Measurements from ENCODE around the gene SLC44A2. TPM values are rescaled to one million over a fixed set of nuclear protein-coding genes. Genes with fewer than 3 reads are reported as not detected.
"Not testable (repeated sequence)": the region's sequence is repeated elsewhere in the genome, so short reads cannot be mapped to it uniquely, and the experiment has no call there.

SLC44A2 gene
- total RNA-seq, 1 experiment from 2014 or later = 1.6 TPM

DNA sequence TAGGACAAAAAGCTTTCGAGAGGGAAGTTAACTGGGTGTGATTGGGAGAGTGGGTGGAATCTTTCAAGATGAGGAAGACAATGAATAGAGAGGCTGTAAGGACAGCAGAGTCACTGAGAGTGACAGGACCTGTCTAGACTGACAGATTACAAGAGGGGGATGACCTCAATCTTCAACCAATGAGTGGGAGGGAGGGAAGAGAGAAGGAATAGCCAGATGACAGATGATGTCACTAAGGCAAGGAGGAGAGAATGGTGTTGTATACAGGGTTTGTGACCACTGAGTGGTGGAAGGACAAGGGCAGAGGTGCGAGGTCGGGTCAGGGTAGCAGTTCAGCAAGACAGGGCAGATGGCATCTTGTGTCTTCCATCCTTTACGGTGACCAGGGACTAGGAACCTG is 23.0 kb downstream of the SLC44A2 start:
- DNase-seq (ENCODE audit: low read depth) = no peak

DNA sequence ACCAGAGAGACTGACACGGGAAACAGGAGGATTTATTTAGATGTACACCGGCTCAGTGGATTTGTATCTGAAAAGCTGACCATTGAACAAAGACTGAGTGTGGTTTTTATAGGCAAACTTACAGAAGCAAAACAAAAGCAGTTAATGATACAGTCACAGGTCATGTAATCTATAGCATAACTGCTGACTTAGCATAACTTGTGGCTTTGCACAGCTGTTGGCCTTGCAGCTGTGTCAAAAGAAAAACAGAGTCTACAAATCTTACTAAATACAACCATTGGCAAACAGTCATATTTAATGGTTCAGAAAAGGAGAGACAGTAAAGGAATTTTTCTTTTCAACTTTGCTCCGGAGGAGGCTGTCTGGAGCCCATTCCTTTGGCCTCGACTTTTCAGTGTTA is 26.5 kb downstream of the SLC44A2 start:
- no peak for DNase-seq (ENCODE audit: low read depth)

DNA sequence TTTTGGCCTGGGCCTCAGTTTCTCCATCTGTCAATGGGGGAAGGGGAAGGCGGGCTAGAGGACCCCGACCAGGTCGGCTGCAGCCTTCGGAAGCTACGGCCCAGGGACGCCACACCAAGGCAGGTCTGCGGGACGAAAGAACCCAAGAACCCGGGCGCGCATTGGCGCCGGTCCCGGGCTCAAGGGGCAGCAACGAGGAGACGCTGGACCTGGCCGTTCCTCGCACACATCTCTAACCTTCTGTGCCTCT is 28.1 kb downstream of the SLC44A2 start:
- DNase-seq (ENCODE audit: low read depth) = no peak

DNA sequence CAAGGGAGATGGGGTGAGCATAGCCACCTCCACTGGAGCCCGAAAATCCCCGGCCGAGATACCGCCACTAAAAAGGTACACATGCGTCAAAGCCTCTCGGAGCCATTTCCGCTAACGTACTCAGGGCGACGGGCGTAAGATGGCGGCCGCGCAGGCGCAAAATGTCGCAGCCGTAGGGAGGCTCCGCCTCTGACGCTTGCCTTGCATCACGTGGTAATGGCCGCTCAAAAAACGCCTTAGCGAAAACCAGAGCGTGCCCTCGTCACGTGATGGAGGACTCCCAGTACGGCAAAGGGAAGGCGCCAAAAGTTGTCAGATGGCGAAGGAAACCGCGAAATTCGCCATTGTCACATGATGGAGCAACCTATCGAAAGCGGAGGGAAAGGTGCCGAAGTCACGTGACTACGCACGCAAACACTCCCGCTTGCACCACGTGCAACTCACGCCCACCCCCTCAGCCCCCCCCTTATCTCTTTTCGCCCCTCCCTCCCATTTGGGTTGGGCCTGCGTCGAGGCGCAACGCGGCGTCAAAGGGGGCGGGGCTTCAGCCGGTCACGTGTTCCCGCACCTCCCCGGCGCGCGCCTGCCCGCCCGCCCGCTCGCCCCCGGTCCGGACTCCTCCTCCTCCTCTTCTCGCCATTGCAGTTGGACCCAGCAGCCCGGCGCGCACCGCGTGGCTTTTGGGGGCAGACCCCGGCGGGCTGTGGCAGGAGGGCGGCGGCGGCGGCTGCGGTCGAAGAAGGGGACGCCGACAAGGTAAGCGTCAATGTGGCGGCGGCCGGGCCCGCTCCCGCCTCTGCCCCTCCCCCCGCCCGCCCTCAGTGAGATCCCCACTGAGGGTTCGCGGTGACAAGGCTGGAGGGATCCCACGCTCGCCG is 28.6 kb downstream of the SLC44A2 start, which contains the start of gene ILF3:
Gene ILF3, plus strand, starts transcription at position 615 of the 878 bp plus-strand sequence. CDS start 16,260 bp downstream, outside the sequence.
- DNase-seq (ENCODE audit: low read depth) = peak; percentile 100

DNA sequence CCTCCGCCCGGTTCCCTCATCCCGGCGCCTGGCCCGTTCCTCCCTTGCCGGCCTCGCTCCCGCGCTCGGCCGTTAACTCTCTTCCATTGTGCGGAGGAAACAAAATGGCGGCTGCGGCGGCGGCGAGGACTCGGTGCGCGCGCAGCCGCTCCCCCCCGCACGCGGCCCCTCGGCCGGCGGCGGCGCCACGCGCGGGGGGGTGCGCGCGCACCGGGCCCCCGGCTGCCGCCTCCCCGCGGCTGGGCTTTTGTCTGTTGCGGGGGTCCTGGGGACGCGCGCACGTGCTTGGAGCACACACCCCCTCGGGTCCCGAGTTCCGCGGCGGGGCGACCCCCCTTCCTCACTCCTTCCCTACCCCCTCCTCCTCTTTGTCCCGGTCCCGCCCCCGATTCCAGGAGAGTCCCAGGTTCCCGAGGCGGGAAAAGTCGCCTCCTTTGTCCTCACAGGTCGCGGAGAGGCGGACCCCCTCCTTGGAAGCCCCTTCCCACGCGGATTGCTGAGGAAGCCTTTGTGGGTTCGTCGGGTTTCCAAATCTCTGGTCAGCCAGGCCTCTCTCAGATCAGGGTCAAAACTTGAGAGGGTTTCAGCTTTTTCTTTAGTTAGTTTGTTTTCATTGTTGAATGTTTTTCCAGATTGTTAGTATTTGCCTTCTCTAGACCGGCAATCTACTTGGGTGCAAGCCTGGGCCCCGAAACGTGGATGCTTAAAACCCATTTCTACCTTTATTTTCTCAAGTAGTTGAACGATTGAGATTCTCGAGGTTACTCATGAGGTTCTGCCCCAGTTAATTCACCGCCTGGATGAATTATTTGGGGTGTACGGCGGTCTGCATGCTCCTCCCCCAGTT is 29.5 kb downstream of the SLC44A2 start:
- peak; percentile 21 for DNase-seq (ENCODE audit: low read depth)

DNA sequence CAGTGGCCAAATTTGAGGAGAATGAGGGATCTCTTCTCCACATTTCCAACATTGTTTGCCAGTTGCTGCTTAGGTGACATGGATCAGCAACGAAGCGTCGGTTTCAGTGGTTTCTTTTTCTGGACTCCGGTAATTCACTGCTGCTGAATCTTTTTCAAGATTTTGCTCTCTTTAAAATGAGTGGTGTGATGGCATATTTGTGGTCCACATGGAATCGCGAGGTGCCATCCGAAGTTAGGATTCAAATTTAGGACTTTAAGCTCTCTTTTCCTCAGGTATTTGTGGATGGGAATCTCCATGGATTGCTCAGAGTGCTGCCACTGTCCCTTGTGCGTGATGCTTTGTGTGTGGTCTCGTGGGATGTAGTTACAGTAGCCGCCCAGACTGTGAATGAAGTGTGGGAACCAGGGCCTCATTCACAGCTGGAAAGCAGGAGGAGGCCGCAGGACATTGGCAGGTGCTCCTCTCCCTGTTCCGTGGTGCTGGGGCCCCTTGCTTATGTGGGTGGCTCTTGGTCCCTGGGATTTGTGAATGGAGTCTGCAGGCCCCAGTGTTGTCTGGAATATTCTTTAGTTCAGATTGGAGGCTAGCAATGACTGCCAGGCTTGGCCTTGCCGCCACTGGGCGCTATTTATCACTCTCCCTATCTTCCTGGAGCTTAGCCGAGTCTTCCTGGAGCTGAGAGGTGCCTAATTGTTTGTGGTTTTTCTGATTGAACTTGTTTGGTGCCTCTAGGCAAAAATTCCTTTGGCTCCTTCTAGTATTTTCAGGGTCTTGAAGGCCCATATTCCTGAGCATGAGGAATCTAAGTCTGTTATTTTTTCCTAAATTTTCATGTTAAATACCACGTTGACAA is 30.3 kb downstream of the SLC44A2 start:
- DNase-seq (ENCODE audit: low read depth) = peak; percentile 44

DNA sequence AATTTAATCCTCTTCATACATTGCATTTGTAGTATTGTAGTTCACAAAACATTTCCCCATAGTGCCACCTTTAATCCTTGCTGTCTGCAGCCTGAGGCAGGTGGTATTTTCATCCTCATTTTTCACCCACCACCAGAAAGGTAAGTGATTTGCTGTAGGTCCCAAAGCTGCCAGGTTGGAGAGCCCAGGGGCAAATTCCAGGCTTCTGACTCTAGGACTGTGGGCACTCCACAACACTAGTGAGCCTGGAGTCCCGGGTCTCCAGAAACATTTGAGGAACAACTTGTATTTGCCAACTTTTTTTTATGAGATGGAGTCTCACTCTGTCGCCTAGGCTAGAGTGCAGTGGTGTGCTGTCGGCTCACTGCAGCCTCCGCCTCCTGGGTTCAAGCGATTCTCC is 35.0 kb downstream of the SLC44A2 start:
- no peak for DNase-seq (ENCODE audit: low read depth)

DNA sequence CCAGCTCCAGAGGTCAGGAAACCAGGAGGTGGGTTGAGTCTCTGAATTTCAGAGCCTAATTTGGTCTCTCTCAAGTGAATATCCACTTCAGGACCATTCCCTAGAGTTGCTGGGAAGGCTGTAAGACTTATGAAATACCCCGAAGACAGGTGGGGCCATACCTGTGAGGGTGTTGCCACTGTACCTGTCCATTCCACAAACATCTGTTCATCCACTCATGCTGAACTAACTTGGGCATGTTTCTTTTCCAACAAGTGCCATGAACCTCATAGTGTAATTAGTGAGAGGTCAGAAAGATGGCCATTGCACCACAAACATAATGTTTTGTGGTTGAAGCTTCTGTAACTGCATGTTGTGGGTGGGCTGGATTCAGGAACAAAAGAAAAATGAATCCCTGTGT is 36.6 kb downstream of the SLC44A2 start:
- no peak for DNase-seq (ENCODE audit: low read depth)

DNA sequence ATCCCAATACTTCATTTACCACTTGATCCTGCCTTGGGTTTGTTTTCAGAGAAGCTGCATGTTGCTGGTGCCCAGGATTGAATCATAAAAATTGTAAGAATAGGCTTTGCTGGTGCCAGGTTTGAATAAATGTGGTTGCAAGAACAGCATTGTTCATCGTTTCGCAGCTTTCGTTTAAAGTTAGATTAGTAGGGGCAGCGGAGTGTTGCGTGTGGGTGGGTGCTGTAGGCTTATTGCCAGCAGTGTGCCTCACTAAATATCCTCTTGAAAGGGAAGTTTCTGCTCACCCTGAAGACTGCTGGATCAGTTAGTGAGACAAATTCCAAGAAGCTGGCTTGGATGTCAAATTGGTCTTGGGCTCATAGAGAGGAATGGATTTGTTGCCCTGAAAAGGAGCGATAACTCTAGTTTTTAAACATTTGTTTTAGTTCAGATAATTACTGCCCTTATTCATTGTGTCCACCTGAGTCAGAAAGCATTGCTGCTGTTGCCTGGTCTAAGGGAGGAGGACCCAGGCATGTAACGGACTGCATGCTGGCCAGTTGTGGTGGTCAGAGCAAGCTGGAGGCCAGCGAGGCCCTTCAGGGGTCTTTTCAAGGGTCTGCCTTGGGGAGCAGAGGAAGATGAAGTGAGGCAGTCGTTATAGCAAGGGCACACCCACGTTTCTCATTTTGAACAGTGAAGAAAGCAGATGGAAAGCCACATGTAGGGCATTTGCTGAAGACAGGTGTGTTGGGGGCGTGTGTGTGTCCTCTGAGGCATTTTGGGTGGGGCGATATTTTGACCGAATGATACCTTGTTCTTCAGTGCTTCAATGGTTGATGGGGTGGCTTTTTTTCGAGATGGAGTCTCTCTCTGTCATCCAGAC is 37.3 kb downstream of the SLC44A2 start:
- no peak for DNase-seq (ENCODE audit: low read depth)

DNA sequence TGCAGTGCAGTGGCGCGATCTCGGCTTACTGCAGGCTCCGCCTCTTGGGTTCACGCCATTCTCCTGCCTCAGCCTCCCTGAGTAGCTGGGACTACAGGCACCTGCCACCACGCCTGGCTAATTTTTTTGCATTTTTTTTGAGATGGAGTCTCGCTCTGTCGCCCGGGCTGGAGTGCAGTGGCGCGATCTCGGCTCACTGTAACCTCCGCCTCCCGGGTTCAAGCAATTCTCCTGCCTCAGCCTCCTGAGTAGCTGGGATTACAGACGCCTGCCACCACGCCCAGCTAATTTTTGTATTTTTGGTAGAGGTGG is 37.9 kb downstream of the SLC44A2 start:
- DNase-seq (ENCODE audit: low read depth) = not testable (repeated sequence)

DNA sequence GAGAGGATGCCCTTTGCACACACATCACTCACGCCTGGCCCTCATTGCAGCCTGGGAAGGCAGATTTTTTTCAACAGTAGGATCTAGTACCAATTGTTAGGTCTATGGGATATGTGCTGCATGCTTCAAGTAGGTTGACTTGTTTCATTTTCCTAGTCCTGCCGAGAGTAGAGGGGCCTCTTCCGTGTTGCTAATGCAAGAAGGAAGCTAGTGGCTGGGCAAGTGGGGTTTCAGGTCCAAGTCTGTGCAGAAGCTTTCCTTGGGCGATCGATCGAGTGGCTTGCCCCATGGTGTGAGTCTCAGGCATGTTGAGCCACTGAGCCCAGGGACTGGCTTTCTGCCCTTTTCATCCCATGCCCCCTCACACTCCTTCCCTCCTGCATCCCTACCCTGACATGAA is 42.5 kb downstream of the SLC44A2 start:
- DNase-seq (ENCODE audit: low read depth) = no peak

DNA sequence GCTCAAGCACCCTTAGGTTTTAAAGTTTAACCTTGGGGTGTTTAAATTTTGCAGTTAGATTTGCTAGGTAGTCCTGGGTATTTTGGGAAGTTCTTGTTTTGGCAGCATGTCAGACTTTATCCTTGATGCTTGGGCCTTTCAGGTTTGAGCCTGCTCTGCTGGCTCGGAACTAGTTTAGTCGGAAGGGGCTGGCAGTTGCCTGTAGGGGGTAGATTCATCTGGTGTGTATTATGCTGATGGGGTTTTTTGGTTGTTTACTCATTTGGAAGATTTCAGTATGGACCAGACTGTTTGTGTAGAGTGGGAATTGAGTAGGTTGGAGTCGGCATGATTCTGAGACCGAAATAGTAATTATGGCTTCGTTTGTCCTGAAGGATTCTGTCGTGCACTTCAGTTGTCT is 43.9 kb downstream of the SLC44A2 start:
- no peak for DNase-seq (ENCODE audit: low read depth)

DNA sequence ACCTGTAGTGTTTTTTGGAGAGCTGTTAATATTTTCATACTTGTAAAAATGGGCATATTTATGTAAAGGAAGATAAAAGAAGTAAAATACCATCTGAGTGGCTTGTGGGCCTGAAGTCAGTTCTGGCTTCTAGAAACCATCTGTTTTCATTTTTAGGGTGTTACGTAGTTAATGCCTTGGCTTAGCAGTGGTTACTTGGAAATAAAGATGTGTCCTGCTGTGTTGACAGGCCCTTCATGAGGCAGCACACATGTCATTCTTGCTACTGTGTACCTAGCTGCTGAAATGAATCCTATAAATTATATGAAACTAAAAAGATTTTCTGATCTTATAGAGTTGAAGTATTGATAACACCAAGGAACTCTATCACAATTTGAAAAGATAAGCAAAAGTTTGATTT is 44.8 kb downstream of the SLC44A2 start:
- no peak for DNase-seq (ENCODE audit: low read depth)

DNA sequence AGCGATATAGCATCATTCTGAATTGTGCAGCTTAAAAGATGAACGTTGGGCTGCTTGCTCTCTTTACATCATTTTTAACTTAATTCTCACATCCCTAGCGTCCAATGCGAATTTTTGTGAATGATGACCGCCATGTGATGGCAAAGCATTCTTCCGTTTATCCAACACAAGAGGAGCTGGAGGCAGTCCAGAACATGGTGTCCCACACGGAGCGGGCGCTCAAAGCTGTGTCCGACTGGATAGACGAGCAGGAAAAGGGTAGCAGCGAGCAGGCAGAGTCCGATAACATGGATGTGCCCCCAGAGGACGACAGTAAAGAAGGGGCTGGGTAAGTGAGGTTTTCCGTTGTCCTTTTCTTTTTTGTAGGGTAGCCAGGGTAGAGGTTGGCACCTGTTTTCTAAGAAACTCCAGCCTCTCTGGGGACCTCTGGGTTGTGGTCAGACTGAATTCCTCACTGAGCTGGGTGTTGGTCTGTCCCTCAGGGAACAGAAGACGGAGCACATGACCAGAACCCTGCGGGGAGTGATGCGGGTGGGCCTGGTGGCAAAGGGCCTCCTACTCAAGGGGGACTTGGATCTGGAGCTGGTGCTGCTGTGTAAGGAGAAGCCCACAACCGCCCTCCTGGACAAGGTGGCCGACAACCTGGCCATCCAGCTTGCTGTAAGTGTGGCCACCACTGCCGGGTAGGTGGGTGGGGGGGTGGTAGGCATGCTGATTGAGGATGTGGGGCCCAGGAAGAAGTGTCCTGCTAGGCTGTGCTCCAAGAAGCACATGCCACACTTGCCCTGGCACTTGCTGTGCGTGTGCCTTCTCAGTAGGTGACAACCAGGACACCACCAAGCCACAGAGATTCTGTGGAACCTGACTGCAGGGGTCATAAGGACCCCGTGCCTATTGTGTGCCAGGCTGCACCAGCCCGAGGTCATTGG is 45.8 kb downstream of the SLC44A2 start:
- DNase-seq (ENCODE audit: low read depth) = no peak

DNA sequence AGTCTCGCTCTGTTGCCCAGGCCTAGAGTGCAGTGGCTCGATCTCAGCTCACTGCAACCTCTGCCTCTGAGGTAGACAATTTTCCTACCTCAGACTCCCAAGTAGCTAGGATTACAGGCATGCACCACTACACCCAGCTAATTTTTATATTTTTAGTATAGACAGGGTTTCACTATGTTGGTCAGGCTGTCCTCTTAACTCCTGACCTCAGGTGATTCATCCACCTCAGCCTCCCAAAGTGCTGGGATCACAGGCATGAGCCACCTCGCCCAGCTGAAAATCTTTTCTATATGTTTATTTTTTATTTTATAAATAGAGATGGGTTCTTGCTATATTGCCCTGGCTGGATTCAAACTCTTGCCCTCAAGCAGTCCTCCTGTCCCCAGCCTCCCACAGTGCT is 46.6 kb downstream of the SLC44A2 start:
- not testable (repeated sequence) for DNase-seq (ENCODE audit: low read depth)

DNA sequence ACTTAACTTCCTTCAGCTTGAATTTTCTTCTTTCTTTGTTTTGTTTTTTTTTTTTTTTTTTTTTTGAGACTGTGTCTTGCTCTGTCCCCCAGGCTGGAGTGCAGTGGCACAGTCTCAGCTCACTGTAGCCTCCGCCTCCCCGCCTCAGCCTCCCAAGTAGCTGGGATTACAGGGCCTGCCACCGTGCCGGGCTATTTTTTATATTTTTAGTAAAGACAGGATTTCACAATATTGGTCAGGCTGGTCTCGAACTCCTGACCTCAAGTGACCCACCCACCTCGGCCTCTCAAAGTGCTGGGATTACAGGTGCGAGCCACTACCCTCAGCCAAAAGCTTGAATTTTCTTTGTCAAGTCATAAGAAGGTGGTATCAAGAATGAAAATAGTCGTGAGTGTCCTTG is 49.9 kb downstream of the SLC44A2 start:
- DNase-seq (ENCODE audit: low read depth) = not testable (repeated sequence)

DNA sequence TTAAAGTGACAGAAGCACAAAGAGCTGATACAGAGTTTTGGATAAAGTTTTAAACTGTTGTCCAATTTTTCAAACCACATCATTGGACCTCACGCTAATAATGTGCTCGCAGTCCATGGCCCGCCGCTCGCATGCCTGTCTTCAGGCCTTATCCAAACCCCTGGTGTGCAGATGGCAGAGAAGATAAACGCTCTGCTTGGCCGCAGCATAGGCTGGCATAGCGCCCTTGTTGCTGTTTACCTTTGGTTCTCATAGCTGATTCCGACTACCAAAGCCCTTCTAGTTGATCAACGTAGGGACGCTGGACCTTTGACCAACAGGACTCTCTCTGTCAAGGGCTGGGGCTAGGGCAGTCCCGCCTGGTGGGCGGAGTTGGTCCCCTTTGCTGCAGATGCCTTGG is 52.4 kb downstream of the SLC44A2 start:
- DNase-seq (ENCODE audit: low read depth) = no peak

DNA sequence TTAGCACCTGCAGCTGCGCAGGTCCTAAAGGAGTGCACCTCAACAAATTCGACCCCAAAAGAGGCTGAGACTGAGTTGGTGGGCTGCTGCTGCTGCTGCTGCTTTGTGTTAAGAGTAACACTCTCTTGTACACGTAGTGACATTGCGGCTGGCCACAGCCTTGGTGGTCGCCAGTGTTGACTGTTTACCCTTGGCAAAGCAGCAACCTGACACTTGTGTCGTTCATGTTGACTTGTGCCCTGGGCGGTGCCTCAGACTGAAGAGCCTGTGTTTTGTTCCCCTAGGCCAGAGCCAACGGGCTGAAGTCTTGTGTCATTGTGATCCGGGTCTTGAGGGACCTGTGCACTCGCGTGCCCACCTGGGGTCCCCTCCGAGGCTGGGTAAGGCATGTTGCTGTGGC is 53.5 kb downstream of the SLC44A2 start:
- DNase-seq (ENCODE audit: low read depth) = no peak

DNA sequence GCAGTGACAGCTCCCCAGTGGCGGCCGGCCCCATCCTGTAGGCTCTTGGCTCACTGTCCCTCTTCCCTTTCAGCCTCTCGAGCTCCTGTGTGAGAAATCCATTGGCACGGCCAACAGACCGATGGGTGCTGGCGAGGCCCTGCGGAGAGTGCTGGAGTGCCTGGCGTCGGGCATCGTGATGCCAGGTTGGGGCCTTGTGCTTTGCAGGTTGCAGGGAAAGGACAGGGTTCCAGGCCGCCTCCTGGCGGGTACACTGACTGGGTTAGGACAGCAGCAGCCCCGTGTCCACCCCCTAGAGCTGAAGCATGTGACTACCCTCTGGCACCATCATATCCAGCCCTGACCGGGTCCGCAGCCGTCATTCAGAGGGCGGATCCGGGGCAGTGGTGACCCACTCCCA is 54.4 kb downstream of the SLC44A2 start:
- DNase-seq (ENCODE audit: low read depth) = no peak

All from HT1080 (cell line).